Esophagus squamous epithelium (tissue), 5 donors: ENCODE results near the gene DIAPH3. TPM values are rescaled to one million over a fixed set of nuclear protein-coding genes. Genes with fewer than 3 reads are reported as not detected.
"Not testable (repeated sequence)": the region's sequence is repeated elsewhere in the genome, so short reads cannot be mapped to it uniquely, and the experiment has no call there.

ENCODE experiments used
- DNase-seq: peaks from one replicate; lab custom pipeline; 2025; lab: John Stamatoyannopoulos, UW
- H3K27ac ChIP-seq, 4 donors: fragments of 200-600 bp; sonication (generic); one replicate each; pipeline ENCODE4 v1.5.1; 2016 to 2019; ENCODE audit warnings: mild to moderate bottlenecking in 1 of 4
- H3K27me3 ChIP-seq, 4 donors: fragments of 200-600 bp; sonication (generic); 1 replicate in 3 of 4; 2 replicates in 1 of 4; pipeline versions ENCODE4 v1.5.1 to v1.6.0; 2017 to 2021; ENCODE audit warnings: antibody characterized with exemption in 1 of 4
- H3K36me3 ChIP-seq, 3 donors: fragments of 200-600 bp; sonication (generic); one replicate each; pipeline ENCODE4 v1.5.1; 2016 to 2019
- H3K4me1 ChIP-seq, 3 donors: fragments of 200-600 bp; sonication (generic); one replicate each; pipeline ENCODE4 v1.5.1; 2017 to 2019
- H3K4me3 ChIP-seq, 4 donors: fragments of 200-600 bp; sonication (generic); 1 replicate in 3 of 4; 2 replicates in 1 of 4; pipeline ENCODE4 v1.5.1; 2016 to 2019; ENCODE audit warnings: mild to moderate bottlenecking in 2 of 4, moderate library complexity in 1 of 4
- H3K9me3 ChIP-seq, 3 donors: fragments of 200-600 bp; sonication (generic); one replicate each; pipeline ENCODE4 v1.5.1; 2016 to 2019
- POLR2A ChIP-seq, 4 donors: fragments of 450-650 bp; IDR thresholded peaks; one replicate each; pipeline ENCODE4 v1.6.1; 2017; ENCODE audit warnings: antibody characterized with exemption in 4 of 4, mild to moderate bottlenecking in 4 of 4, moderate library complexity in 3 of 4
- WGBS, 2 donors: methylation state at CpG; one replicate each; pipeline ENCODE4 v1.1.5; 2018; 5-methylcytosine and 5-hydroxymethylcytosine counted together
- intact Hi-C: fragments of 100-400 bp; cut with DNase I; formaldehyde crosslinking; loops from one replicate; pipeline ENCODE4 v1.15.0; 2022
- total RNA-seq, 4 donors: library from RNA; depleted of rRNA; stranded (reverse); fragments of >200 nt; gene quantifications; one replicate each; pipeline ENCODE4 v1.1.0, GENCODE V29; 2016
- TF ChIP-seq, protein P1 (sequence below), 6 experiments: fragments of 450-650 bp in 4 of 6; fragments of 200-600 bp in 2 of 6; sonication (generic) in 2 of 6; IDR thresholded peaks; one replicate each; pipeline ENCODE4 v1.5.1; 2016 to 2019; ENCODE audit warnings: antibody characterized with exemption in 6 of 6, mild to moderate bottlenecking in 4 of 6, moderate library complexity in 4 of 6
- donor health status: DM: yes; HTN: yes; CAD: no.

Gene DIAPH3
- total RNA-seq, 4 donors from 2014 or later, result 2.2 to 11.1 (median 4.0) TPM

DNA sequence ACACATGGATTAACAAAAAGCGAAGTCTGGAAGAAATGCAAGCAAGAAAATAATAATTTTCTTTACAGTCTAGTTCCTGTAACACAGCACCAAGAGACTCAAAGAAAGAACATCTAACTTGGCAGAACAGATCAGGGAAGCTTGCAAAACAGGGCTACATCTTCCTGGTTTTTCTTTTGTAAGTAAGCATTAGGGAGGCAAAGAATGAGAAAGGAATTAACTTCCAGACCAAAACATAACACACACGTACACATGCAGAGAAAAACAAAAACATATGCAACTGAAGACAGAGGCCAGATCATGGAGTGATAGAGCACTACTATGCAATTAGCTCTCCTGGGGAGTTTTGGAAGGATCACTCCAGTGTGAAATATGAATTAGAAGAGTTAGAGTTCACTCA lies 120.5 kb downstream of the DIAPH3 start:
- 46 to 62% methylated on average over 2 of the region's 2 CpGs for WGBS, 2 donors
- H3K27me3 ChIP-seq, result no peaks in the 10 kb centered on the region
- no peak overlapping the region for H3K27ac ChIP-seq
- no peaks in the 10 kb centered on the region for H3K4me1 ChIP-seq
- no peaks in the 10 kb centered on the region for H3K36me3 ChIP-seq
- H3K9me3 ChIP-seq, result no peaks in the 10 kb centered on the region
- TF ChIP-seq, protein P1, sequence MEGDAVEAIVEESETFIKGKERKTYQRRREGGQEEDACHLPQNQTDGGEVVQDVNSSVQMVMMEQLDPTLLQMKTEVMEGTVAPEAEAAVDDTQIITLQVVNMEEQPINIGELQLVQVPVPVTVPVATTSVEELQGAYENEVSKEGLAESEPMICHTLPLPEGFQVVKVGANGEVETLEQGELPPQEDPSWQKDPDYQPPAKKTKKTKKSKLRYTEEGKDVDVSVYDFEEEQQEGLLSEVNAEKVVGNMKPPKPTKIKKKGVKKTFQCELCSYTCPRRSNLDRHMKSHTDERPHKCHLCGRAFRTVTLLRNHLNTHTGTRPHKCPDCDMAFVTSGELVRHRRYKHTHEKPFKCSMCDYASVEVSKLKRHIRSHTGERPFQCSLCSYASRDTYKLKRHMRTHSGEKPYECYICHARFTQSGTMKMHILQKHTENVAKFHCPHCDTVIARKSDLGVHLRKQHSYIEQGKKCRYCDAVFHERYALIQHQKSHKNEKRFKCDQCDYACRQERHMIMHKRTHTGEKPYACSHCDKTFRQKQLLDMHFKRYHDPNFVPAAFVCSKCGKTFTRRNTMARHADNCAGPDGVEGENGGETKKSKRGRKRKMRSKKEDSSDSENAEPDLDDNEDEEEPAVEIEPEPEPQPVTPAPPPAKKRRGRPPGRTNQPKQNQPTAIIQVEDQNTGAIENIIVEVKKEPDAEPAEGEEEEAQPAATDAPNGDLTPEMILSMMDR (IDR thresholded peaks at IDR 0.05), result no peak
- TF ChIP-seq POLR2A (IDR thresholded peaks at IDR 0.05), result no peak
- intact Hi-C loops, result no loop called here
- no peak for DNase-seq
- no peak overlapping the region for H3K4me3 ChIP-seq

DNA sequence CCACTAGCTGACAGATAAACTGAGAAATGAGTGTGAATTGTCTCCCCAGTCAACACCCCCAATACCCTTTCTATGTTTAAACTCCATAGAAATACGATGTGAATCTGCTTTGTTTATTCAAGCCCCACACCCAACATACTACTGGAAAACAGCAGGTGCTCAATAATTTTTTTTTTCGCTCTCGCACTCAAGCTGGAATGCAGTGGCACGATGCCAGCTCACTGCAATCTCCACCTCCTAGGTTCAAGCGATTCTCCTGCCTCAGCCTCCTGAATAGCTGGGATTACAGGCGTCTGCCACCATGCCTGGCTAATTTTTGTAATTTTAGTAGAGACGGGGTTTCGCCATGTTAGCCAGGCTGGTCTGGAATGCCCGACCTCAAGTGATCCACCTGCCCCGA lies 123.1 kb downstream of the DIAPH3 start:
- intact Hi-C loops, H3K4me1 ChIP-seq, H3K9me3 ChIP-seq, H3K4me3 ChIP-seq, H3K36me3 ChIP-seq, DNase-seq, H3K27me3 ChIP-seq, H3K27ac ChIP-seq: not testable (repeated sequence)
- 90 to 92% methylated on average over 10 of the region's 10 CpGs for WGBS, 2 donors

DNA sequence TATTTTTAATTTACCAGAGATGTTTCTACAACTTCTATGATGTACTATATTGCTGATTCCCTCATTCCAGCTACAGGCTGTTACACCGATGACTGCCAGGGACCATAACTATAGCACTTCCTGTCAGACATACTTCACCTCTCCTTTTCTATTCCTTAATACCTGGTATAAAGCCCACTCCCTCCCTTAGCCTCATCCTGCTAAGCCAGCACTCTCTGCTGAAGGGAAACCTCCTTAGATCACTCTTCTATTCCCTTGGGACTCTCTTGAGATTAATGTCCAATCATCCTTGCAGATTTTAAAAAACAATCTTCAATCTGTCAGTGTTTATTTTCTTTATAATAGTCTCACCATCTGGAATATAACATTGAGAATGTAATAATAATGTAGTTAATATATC lies 127.9 kb downstream of the DIAPH3 start:
- Histone ChIP-seq H3K9me3 (no peaks in the 10 kb centered on the region), H3K36me3 (no peaks in the 10 kb centered on the region), H3K27me3 (no peaks in the 10 kb centered on the region), H3K27ac (no peak overlapping the region), H3K4me1 (no peaks in the 10 kb centered on the region), H3K4me3 (no peak overlapping the region)
- WGBS, 2 donors, result 87 to 94% methylated on average over 1 of the region's 1 CpG
- intact Hi-C loops, result no loop called here
- no peak for DNase-seq
- TF ChIP-seq POLR2A (IDR thresholded peaks at IDR 0.05), result no peak
- TF ChIP-seq, protein P1 (IDR thresholded peaks at IDR 0.05), result no peak

DNA sequence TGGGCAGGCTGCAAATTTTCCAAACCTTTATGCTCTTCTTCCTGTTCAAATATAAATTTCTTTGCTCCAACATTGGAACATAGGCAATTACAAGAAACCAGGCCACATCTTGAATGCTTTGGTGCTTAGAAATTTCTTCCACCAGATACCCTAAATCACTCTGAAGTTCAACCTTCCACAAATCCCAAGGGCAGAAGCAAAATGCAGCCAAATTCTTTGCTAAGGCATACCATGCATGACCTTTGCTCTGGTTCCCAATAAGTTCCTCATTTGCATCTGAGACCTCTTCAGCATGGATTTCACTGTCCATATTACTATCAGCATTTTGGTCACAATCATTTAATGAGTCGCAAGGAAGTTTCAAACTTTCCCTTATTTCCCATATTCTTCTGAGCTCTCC lies 130.9 kb downstream of the DIAPH3 start:
- Histone ChIP-seq H3K9me3 (no peaks in the 10 kb centered on the region), H3K36me3 (no peaks in the 10 kb centered on the region), H3K4me3 (no peak overlapping the region), H3K4me1 (no peaks in the 10 kb centered on the region), H3K27ac (no peak overlapping the region), H3K27me3 (no peaks in the 10 kb centered on the region)
- WGBS, 2 donors, result 96 to 100% methylated on average over 1 of the region's 1 CpG
- no peak for DNase-seq
- intact Hi-C loops, result no loop called here
- no peak for TF ChIP-seq POLR2A (IDR thresholded peaks at IDR 0.05)
- TF ChIP-seq, protein P1 (IDR thresholded peaks at IDR 0.05), result no peak

DNA sequence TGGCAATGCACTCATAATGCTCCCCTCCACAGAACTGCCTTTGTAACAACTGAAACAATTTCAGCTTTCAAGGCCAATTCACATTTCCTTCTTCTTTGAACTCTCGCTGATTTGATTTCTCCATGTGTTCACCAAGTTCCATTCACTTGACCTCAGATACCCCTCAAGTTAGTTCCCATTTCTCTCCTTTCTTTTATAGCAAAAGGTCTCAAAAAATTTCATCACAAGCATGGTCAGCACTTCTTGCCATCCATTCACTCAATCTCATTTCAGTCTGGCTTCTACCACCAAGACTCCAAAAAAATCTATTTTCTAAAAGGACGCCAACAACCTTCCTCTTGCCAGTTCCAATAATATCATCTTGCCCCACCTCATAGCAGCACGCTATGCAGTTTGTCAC lies 135.7 kb downstream of the DIAPH3 start:
- H3K4me1 ChIP-seq, result no peaks in the 10 kb centered on the region
- no peaks in the 10 kb centered on the region for H3K36me3 ChIP-seq
- TF ChIP-seq, protein P1 (IDR thresholded peaks at IDR 0.05), result no peak
- no peak for TF ChIP-seq POLR2A (IDR thresholded peaks at IDR 0.05)
- H3K27me3 ChIP-seq, result no peaks in the 10 kb centered on the region
- intact Hi-C loops, result no loop called here
- WGBS, 2 donors, result 86 to 87% methylated on average over 3 of the region's 3 CpGs
- DNase-seq, result no peak
- peaks cover 0 to 4% (median 0%) of the 10 kb centered on the region in 3 donors for H3K9me3 ChIP-seq
- no peak overlapping the region for H3K27ac ChIP-seq
- no peak overlapping the region for H3K4me3 ChIP-seq

DNA sequence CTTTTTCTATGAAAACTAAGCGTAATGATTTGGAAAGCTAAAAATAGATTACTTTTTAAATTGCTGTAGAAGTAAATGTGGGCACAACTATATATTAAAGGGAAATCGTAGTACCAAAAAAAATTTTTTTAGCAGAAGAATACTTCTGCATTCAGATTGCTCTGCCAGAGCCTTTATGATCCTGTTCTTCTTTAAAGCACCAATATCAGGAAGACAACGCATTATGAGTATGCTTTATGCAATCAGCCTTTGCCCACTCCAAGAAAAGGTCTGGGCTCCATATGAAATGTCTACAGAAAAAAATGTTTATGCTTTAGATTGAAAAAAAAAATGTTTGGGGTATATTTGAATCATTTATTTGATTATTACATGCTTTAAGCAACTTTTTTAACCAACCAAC lies 137.4 kb downstream of the DIAPH3 start:
- Histone ChIP-seq H3K9me3 (peaks cover 0 to 4% (median 0%) of the 10 kb centered on the region in 3 donors), H3K27ac (no peak overlapping the region), H3K4me3 (no peak overlapping the region), H3K27me3 (no peaks in the 10 kb centered on the region), H3K4me1 (no peaks in the 10 kb centered on the region), H3K36me3 (no peaks in the 10 kb centered on the region)
- DNase-seq, result no peak
- TF ChIP-seq, protein P1 (IDR thresholded peaks at IDR 0.05), result no peak
- no peak for TF ChIP-seq POLR2A (IDR thresholded peaks at IDR 0.05)
- 76 to 90% methylated on average over 3 of the region's 3 CpGs for WGBS, 2 donors
- intact Hi-C loops, result no loop called here
